Tibial nerve (tissue), 4 donors: ENCODE measurements around the gene ANKMY1. TPM values are rescaled to one million over a fixed set of nuclear protein-coding genes. Genes with fewer than 3 reads are reported as not detected.

Experiments used
- DNase-seq, 2 donors: peaks; one replicate each; pipeline ENCODE4 v3.0.0-alpha.2; 2019; ENCODE audit warnings: low spot score in 2 of 2
- H3K27ac ChIP-seq, 4 donors: fragments of 200-600 bp; sonication (generic) in 3 of 4; one replicate each; pipeline ENCODE4 v1.5.1; 2017 to 2019; ENCODE audit warnings: mild to moderate bottlenecking in 1 of 4
- H3K27me3 ChIP-seq, 2 donors: fragments of 200-600 bp; sonication (generic) in 1 of 2; one replicate each; pipeline versions ENCODE4 v1.5.1 to v1.6.0; 2017 to 2019
- H3K36me3 ChIP-seq, 3 donors: fragments of 200-600 bp; sonication (generic); one replicate each; pipeline ENCODE4 v1.5.1; 2018 to 2019
- H3K4me1 ChIP-seq, 4 donors: fragments of 200-600 bp; sonication (generic) in 3 of 4; one replicate each; pipeline ENCODE4 v1.5.1; 2017 to 2019
- H3K4me3 ChIP-seq, 4 donors: fragments of 200-600 bp; sonication (generic) in 3 of 4; one replicate each; pipeline ENCODE4 v1.5.1; 2017 to 2019; ENCODE audit warnings: mild to moderate bottlenecking in 1 of 4, moderate library complexity in 1 of 4
- H3K9me3 ChIP-seq, 4 donors: fragments of 200-600 bp; sonication (generic) in 3 of 4; one replicate each; pipeline ENCODE4 v1.5.1; 2017 to 2019
- CTCF ChIP-seq, 5 experiments: fragments of 200-600 bp in 3 of 5; fragments of 450-650 bp in 2 of 5; sonication (generic) in 3 of 5; IDR thresholded peaks; one replicate each; pipeline ENCODE4 v1.5.1; 2016 to 2019; ENCODE audit warnings: antibody characterized with exemption in 5 of 5, mild to moderate bottlenecking in 3 of 5, moderate library complexity in 2 of 5
- EP300 ChIP-seq, 2 donors: sonication (generic); formaldehyde crosslinking; IDR thresholded peaks; one replicate each; pipeline ENCODE4 v1.6.1; 2017; ENCODE audit warnings: antibody characterized with exemption in 2 of 2, mild to moderate bottlenecking in 1 of 2
- POLR2A ChIP-seq, 2 donors: fragments of 450-650 bp; IDR thresholded peaks; one replicate each; pipeline ENCODE4 v1.6.1; 2017; ENCODE audit warnings: antibody characterized with exemption in 2 of 2, mild to moderate bottlenecking in 2 of 2, moderate library complexity in 2 of 2
- WGBS, 2 donors: methylation state at CpG; one replicate each; pipeline ENCODE4 v1.1.5; 2018; 5-methylcytosine and 5-hydroxymethylcytosine counted together
- total RNA-seq, 4 donors: library from RNA; depleted of rRNA; stranded (reverse); fragments of >200 nt; gene quantifications; one replicate each; pipeline ENCODE4 v1.1.0, GENCODE V29; 2016

Gene ANKMY1
- 10 to 100 TPM; 14.2 to 24.0 (median 21.4) TPM for total RNA-seq

- TF ChIP-seq POLR2A (IDR thresholded peaks at IDR 0.05) (no peak), CTCF (IDR thresholded peaks at IDR 0.05) (no peak), EP300 (IDR thresholded peaks at IDR 0.05) (no peak)
- Histone ChIP-seq H3K4me1 (peaks cover 0 to 54% (median 34%) of the 10 kb centered on the region in 4 donors), H3K4me3 (peak within 1 kb of the TSS; percentile 28 to 60 (median 48)), H3K27ac (peak within 1 kb of the TSS in 1 of 4 donors; percentile 46), H3K36me3 (peaks cover 0 to 24% (median 0%) of the 10 kb centered on the region in 3 donors), H3K9me3 (no peaks in the 10 kb centered on the region), H3K27me3 (no peaks in the 10 kb centered on the region)
- WGBS, 2 donors: 5% methylated on average over 26 of the region's 47 CpGs; no CpG with 5 or more reads in 1 of the 2 donors
- no peak for DNase-seq
Measured at GRCh38 chr2:240557808-240558207, at the start of gene ANKMY1. Gene ANKMY1, minus strand, starts transcription at chr2:240557988. Its CDS starts 653 bp downstream, at chr2:240557335.

- H3K36me3 ChIP-seq: peaks cover 0 to 18% (median 0%) of the 10 kb centered on the region in 3 donors
- H3K4me1 ChIP-seq: peaks cover 0 to 14% (median 3%) of the 10 kb centered on the region in 4 donors
- H3K27me3 ChIP-seq: no peaks in the 10 kb centered on the region
- no peak for DNase-seq
- H3K4me3 ChIP-seq: peak overlapping the region in 1 of 4 donors; percentile 16
- H3K9me3 ChIP-seq: no peaks in the 10 kb centered on the region
- WGBS, 2 donors: 82 to 93% methylated on average over 10 to 12 of the region's 12 CpGs
- peak overlapping the region in 1 of 4 donors; percentile 69 for H3K27ac ChIP-seq
- no peak for TF ChIP-seq POLR2A (IDR thresholded peaks at IDR 0.05)
- no peak for TF ChIP-seq CTCF (IDR thresholded peaks at IDR 0.05)
- no peak for TF ChIP-seq EP300 (IDR thresholded peaks at IDR 0.05)
Measured at GRCh38 chr2:240605867-240606743, 48.3 kb upstream of the ANKMY1 start.

GRCh38 chr2:240604939-240605716, 47.3 kb upstream of the ANKMY1 start:
- no peak for DNase-seq
- H3K9me3 ChIP-seq: no peaks in the 10 kb centered on the region
- peaks cover 0 to 14% (median 3%) of the 10 kb centered on the region in 4 donors for H3K4me1 ChIP-seq
- H3K4me3 ChIP-seq: no peak overlapping the region
- no peaks in the 10 kb centered on the region for H3K27me3 ChIP-seq
- TF ChIP-seq EP300 (IDR thresholded peaks at IDR 0.05) (no peak), CTCF (IDR thresholded peaks at IDR 0.05) (no peak), POLR2A (IDR thresholded peaks at IDR 0.05) (no peak)
- H3K27ac ChIP-seq: peak overlapping the region in 2 of 4 donors; percentile 54 to 69
- peaks cover 0 to 28% (median 0%) of the 10 kb centered on the region in 3 donors for H3K36me3 ChIP-seq
- WGBS, 2 donors: 89% methylated on average over 16 to 19 of the region's 19 CpGs

GRCh38 chr2:240604291-240604938, 46.6 kb upstream of the ANKMY1 start:
- peak; percentile 42 to 74 for DNase-seq
- no peaks in the 10 kb centered on the region for H3K27me3 ChIP-seq
- H3K36me3 ChIP-seq: peaks cover 0 to 35% (median 0%) of the 10 kb centered on the region in 3 donors
- no peak overlapping the region for H3K4me3 ChIP-seq
- TF ChIP-seq CTCF (IDR thresholded peaks at IDR 0.05) (peak; percentile 55 to 79 (median 72)), EP300 (IDR thresholded peaks at IDR 0.05) (peak in 1 of 2 donors; percentile 36), POLR2A (IDR thresholded peaks at IDR 0.05) (no peak)
- WGBS, 2 donors: 32 to 34% methylated on average over 9 to 11 of the region's 11 CpGs
- H3K27ac ChIP-seq: peak overlapping the region in 2 of 4 donors; percentile 54 to 69
- no peaks in the 10 kb centered on the region for H3K9me3 ChIP-seq
- peaks cover 0 to 14% (median 3%) of the 10 kb centered on the region in 4 donors for H3K4me1 ChIP-seq
